ENCODE data around the gene SH3PXD2B. TPM values are rescaled to one million over a fixed set of nuclear protein-coding genes. Genes with fewer than 3 reads are reported as not detected.
A peak's percentile ranks its signal among the peaks of the same experiment; 100 is the strongest.

SH3PXD2B gene
- total and polyA plus RNA-seq, 10 of the 15 experiments (the other 5 are each of a cell fraction or from before 2014, with no cell fraction given): 0.05 to 1.6 (median 0.57) TPM

DNA sequence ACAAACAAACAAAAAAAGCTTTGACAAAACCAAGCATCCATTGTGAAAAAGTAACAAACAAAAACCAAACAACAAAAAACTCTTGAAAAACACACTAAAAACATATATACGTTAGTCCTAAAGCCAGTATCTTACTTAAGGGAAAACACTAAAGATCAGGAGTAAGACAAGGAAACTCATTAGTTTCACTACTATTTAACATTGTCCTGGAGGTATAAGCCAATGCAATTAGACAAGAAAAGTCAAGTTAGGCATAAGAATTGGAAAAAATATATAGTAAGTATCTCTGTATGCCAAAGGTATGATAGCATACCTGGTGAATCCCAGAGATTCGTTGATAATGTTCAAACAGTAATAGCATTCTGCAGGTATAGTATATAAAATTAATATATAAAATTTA lies 148.9 kb downstream of the SH3PXD2B start:
- H3K27me3 ChIP-seq (replicated peaks in 1 of 2; ENCODE audit: control insufficient read depth in 2 of 2, insufficient read depth in 2 of 2, low read length in 1 of 2): no peaks in the 10 kb centered on the region
- H3K9me3 ChIP-seq (replicated peaks; ENCODE audit: control insufficient read depth, insufficient read depth, low read length): peaks cover 2% of the 10 kb centered on the region; the same call in 1 of the 3 replicates
- ATAC-seq: no peak
- SMC1A ChIA-PET (ENCODE audit: uncharacterized antibody, unreplicated experiment): interaction anchor here (1.7 kb wide), 1 partner anchor 14 kb away, joined by 6 read pairs; no protein-coding TSS in a partner anchor
- RAD21 ChIA-PET (ENCODE audit: unreplicated experiment): interaction anchor here (0.7 kb wide), 1 partner anchor 14 kb away, joined by 3 read pairs; no protein-coding TSS in a partner anchor
- H3K9ac ChIP-seq (ENCODE audit: control insufficient read depth, insufficient read depth, low read length): no peak overlapping the region
- in situ Hi-C loops (cut with MboI): no loop called here
- H3K79me2 ChIP-seq (ENCODE audit: control insufficient read depth, insufficient read depth, low read length): no peaks in the 10 kb centered on the region
- CTCF ChIA-PET: no interaction called here
- no TSS peak for BruUV-seq (replicated peaks)
- FAIRE-seq: no peak
- H3K4me1 ChIP-seq (ENCODE audit: control insufficient read depth, insufficient read depth, low read length): no peaks in the 10 kb centered on the region
- 47% methylated on average over 2 of the region's 2 CpGs for WGBS (ENCODE audit: insufficient coverage, insufficient replicate concordance, low lambda C conversion rate, missing lambda C conversion rate)
- H3K36me3 ChIP-seq (ENCODE audit: control insufficient read depth in 2 of 2, insufficient read depth in 2 of 2, low read length in 1 of 2): no peaks in the 10 kb centered on the region
- no peaks in the 10 kb centered on the region for H4K20me1 ChIP-seq (ENCODE audit: control insufficient read depth, insufficient read depth)
- H3K4me2 ChIP-seq (ENCODE audit: control insufficient read depth, insufficient read depth): no peak overlapping the region
- H3K4me3 ChIP-seq: no peak overlapping the region
- POLR2A ChIA-PET: interaction anchor here (0.7 kb wide), 1 partner anchor 28 kb away, joined by 4 read pairs; no protein-coding TSS in a partner anchor
- DNase-seq (ENCODE audit: low read depth, low spot score): no peak
- no peak overlapping the region for H2AFZ ChIP-seq (ENCODE audit: control insufficient read depth, low read depth, low read length)
- no peak for TF ChIP-seq BHLHE40 (IDR thresholded peaks at IDR 0.05; ENCODE audit: borderline replicate concordance in 1 of 2, low read depth in 2 of 2, low read length in 1 of 2)
- TF ChIP-seq, protein P1, sequence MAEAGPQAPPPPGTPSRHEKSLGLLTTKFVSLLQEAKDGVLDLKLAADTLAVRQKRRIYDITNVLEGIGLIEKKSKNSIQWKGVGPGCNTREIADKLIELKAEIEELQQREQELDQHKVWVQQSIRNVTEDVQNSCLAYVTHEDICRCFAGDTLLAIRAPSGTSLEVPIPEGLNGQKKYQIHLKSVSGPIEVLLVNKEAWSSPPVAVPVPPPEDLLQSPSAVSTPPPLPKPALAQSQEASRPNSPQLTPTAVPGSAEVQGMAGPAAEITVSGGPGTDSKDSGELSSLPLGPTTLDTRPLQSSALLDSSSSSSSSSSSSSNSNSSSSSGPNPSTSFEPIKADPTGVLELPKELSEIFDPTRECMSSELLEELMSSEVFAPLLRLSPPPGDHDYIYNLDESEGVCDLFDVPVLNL (IDR thresholded peaks at IDR 0.05; ENCODE audit: low read depth, low read length): no peak
- H3K27ac ChIP-seq (ENCODE audit: control insufficient read depth, insufficient read depth): no peak overlapping the region
- intact Hi-C loops (cut with micrococcal nuclease; ENCODE audit: unreplicated experiment): no loop called here

DNA sequence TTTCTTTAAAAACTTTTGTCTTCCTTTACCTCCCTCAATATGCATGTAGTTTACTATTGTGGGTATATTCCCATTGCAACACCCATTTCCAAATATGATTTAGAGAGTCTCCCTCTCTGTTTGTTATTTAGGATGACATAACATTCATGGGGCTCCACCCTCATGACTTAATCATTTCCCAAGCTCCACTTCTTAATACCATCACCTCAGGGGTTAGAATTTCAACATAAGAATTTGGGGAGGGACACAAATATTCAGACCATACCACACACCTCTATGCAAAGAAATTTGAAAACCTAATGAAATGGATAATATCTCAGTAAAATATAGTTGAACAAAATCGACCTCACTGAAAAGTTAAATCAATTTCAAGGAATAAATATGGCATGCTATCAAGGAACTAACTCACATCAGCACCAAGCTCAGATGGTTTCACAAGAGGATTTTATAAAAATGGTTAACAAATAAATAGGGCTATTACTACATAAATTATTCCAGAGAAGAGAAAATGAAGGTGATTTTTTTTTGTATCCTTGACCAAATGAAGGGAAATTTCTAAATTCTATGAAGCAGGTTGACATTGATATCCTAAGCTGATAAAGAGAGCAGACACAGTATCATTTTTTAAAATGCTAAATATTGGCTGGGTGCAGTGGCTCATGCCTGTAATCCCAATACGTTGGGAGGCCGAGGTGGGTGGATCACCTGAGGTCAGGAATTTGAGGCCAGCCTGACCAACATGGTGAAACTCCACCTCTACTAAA lies 150.6 kb downstream of the SH3PXD2B start:
- ChIA-PET RAD21 (ENCODE audit: unreplicated experiment) (interaction anchor here (0.6 kb wide), 1 partner anchor 190 kb away, joined by 3 read pairs; no protein-coding TSS in a partner anchor), CTCF (interaction anchor here (0.6 to 3.4 kb wide), 4 partner anchors 10 to 163 kb away, joined by 3 to 14 read pairs (median 4); no protein-coding TSS in a partner anchor), SMC1A (ENCODE audit: uncharacterized antibody, unreplicated experiment) (interaction anchor here (0.7 to 1.7 kb wide), 3 partner anchors 10 to 393 kb away, joined by 3 to 6 read pairs (median 5); no protein-coding TSS in a partner anchor), POLR2A (no interaction called here)
- FAIRE-seq: no peak
- H3K4me1 ChIP-seq (ENCODE audit: control insufficient read depth, insufficient read depth, low read length): no peaks in the 10 kb centered on the region; the same call in 1 of the 2 replicates
- H4K20me1 ChIP-seq (ENCODE audit: control insufficient read depth, insufficient read depth): no peaks in the 10 kb centered on the region
- H3K4me2 ChIP-seq (ENCODE audit: control insufficient read depth, insufficient read depth): no peak overlapping the region
- H3K36me3 ChIP-seq (ENCODE audit: control insufficient read depth in 2 of 2, insufficient read depth in 2 of 2, low read length in 1 of 2): no peaks in the 10 kb centered on the region
- no peak overlapping the region for H3K27ac ChIP-seq (ENCODE audit: control insufficient read depth, insufficient read depth)
- H3K79me2 ChIP-seq (ENCODE audit: control insufficient read depth, insufficient read depth, low read length): no peaks in the 10 kb centered on the region
- BruUV-seq (replicated peaks): no TSS peak
- H3K9ac ChIP-seq (ENCODE audit: control insufficient read depth, insufficient read depth, low read length): no peak overlapping the region
- no peak for DNase-seq (ENCODE audit: low read depth, low spot score)
- H3K9me3 ChIP-seq (replicated peaks; ENCODE audit: control insufficient read depth, insufficient read depth, low read length): peaks cover 2% of the 10 kb centered on the region; the same call in 1 of the 3 replicates
- no peak for ATAC-seq
- intact Hi-C loops (cut with micrococcal nuclease; ENCODE audit: unreplicated experiment): no loop called here
- no peak overlapping the region for H3K4me3 ChIP-seq
- in situ Hi-C loops (cut with MboI): no loop called here
- 52% methylated on average over 3 of the region's 3 CpGs for WGBS (ENCODE audit: insufficient coverage, insufficient replicate concordance, low lambda C conversion rate, missing lambda C conversion rate)
- no peak overlapping the region for H2AFZ ChIP-seq (ENCODE audit: control insufficient read depth, low read depth, low read length)
- H3K27me3 ChIP-seq (replicated peaks in 1 of 2; ENCODE audit: control insufficient read depth in 2 of 2, insufficient read depth in 2 of 2, low read length in 1 of 2): no peaks in the 10 kb centered on the region
- no peak for TF ChIP-seq NFYA (IDR thresholded peaks at IDR 0.05; ENCODE audit: borderline replicate concordance, low read depth, low read length)
- peak; percentile 69; the same call in 1 of the 2 replicates for TF ChIP-seq ZBED1 (IDR thresholded peaks at IDR 0.05; ENCODE audit: borderline replicate concordance)
- TF ChIP-seq, protein P2, sequence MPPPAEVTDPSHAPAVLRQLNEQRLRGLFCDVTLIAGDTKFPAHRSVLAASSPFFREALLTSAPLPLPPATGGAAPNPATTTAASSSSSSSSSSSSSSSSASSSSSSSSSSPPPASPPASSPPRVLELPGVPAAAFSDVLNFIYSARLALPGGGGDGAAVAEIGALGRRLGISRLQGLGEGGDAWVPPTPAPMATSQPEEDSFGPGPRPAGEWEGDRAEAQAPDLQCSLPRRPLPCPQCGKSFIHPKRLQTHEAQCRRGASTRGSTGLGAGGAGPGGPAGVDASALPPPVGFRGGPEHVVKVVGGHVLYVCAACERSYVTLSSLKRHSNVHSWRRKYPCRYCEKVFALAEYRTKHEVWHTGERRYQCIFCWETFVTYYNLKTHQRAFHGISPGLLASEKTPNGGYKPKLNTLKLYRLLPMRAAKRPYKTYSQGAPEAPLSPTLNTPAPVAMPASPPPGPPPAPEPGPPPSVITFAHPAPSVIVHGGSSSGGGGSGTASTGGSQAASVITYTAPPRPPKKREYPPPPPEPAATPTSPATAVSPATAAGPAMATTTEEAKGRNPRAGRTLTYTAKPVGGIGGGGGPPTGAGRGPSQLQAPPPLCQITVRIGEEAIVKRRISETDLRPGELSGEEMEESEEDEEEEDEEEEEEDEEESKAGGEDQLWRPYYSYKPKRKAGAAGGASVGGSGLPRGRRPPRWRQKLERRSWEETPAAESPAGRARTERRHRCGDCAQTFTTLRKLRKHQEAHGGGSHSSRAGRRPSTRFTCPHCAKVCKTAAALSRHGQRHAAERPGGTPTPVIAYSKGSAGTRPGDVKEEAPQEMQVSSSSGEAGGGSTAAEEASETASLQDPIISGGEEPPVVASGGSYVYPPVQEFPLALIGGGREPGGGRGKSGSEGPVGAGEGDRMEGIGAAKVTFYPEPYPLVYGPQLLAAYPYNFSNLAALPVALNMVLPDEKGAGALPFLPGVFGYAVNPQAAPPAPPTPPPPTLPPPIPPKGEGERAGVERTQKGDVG (CRISPR knock-in tag; IDR thresholded peaks at IDR 0.05): no peak
- TF ChIP-seq, protein P3, sequence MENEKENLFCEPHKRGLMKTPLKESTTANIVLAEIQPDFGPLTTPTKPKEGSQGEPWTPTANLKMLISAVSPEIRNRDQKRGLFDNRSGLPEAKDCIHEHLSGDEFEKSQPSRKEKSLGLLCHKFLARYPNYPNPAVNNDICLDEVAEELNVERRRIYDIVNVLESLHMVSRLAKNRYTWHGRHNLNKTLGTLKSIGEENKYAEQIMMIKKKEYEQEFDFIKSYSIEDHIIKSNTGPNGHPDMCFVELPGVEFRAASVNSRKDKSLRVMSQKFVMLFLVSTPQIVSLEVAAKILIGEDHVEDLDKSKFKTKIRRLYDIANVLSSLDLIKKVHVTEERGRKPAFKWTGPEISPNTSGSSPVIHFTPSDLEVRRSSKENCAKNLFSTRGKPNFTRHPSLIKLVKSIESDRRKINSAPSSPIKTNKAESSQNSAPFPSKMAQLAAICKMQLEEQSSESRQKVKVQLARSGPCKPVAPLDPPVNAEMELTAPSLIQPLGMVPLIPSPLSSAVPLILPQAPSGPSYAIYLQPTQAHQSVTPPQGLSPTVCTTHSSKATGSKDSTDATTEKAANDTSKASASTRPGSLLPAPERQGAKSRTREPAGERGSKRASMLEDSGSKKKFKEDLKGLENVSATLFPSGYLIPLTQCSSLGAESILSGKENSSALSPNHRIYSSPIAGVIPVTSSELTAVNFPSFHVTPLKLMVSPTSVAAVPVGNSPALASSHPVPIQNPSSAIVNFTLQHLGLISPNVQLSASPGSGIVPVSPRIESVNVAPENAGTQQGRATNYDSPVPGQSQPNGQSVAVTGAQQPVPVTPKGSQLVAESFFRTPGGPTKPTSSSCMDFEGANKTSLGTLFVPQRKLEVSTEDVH (IDR thresholded peaks at IDR 0.05; ENCODE audit: low read depth, partially characterized antibody): no peak
- no peak for TF ChIP-seq SPI1 (IDR thresholded peaks at IDR 0.05; ENCODE audit: borderline replicate concordance, insufficient read depth, low read depth, low read length)

All from GM12878 (cell line).